ENCODE measurements around the gene SLC35B2.

DNA sequence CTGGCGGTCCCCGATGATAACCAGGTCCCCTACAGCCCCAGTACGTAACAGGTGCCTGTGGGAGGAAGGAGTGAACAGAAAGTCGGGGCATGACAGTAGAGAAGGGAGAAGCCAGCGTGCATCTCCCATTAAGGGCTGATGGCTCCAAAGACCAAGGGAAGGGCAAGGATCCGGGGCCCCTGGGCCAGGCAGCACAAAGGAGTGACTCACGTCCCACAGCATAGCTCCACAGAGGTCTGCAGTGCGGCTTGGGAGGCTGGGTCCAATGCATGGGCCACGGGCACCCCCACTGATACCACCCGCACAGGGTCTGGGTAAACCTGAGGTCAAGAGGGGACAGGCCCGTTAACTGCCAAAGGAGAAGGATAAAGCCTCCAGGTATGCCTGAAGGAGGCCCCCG, 45.5 kb upstream of the SLC35B2 start:
- TF ChIP-seq, protein P1, sequence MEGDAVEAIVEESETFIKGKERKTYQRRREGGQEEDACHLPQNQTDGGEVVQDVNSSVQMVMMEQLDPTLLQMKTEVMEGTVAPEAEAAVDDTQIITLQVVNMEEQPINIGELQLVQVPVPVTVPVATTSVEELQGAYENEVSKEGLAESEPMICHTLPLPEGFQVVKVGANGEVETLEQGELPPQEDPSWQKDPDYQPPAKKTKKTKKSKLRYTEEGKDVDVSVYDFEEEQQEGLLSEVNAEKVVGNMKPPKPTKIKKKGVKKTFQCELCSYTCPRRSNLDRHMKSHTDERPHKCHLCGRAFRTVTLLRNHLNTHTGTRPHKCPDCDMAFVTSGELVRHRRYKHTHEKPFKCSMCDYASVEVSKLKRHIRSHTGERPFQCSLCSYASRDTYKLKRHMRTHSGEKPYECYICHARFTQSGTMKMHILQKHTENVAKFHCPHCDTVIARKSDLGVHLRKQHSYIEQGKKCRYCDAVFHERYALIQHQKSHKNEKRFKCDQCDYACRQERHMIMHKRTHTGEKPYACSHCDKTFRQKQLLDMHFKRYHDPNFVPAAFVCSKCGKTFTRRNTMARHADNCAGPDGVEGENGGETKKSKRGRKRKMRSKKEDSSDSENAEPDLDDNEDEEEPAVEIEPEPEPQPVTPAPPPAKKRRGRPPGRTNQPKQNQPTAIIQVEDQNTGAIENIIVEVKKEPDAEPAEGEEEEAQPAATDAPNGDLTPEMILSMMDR (IDR thresholded peaks at IDR 0.05): no peak
- TF ChIP-seq POLR2A (IDR thresholded peaks at IDR 0.05): no peak

Measured in body of pancreas (tissue), 4 donors.